HK-2 (cell line): Measurements from ENCODE around the gene NPC1L1.
"Not testable (repeated sequence)": the region's sequence is repeated elsewhere in the genome, so short reads cannot be mapped to it uniquely, and the experiment has no call there.

Experiments
- DNase-seq: peaks from one replicate; pipeline ENCODE4 v3.0.0-alpha.2; 2018; ENCODE audit not compliant: unreplicated experiment

Gene NPC1L1

DNA sequence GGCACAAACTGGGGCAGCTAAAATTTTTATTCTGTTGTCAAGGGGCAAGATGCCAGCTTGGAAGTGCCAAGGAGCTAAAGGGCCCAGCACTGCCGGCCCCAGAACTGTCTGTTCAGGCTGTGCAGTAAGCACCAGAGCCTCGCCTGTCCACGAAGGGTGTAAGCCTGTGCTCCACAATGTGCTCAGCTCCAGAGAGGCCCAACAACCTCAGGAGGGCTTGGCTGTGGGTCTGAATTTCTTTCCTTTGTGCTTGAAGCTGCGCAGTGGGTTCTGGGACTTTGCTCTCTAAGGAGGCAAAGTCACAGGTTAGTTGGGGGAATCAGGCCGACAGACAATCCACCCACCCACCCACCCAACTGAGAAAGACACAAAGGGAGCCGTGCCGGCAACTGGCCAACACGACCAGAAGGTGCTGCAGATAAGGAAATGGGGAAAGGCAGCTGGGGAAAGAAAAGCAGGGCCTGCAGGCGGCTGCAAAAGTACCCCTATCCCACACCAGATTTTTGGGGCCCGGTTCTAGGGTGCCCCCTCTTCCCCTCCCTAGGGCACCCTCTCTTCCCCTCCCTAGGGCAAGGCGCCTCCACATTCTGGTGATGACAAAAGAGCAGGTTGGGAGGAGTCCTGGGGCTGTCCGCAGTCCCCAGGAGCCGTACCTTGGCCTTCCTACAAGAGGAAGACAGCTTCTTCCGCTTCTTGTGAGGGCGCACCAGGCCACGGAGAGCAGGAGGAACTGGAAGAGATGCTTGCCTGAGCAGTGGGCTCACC, 24.8 kb upstream of the NPC1L1 start:
- DNase-seq: no peak

- peak; percentile 63 for DNase-seq
These were observed 24.1 kb upstream of the NPC1L1 start for GRCh38 chr7:44565097-44565794.

DNA sequence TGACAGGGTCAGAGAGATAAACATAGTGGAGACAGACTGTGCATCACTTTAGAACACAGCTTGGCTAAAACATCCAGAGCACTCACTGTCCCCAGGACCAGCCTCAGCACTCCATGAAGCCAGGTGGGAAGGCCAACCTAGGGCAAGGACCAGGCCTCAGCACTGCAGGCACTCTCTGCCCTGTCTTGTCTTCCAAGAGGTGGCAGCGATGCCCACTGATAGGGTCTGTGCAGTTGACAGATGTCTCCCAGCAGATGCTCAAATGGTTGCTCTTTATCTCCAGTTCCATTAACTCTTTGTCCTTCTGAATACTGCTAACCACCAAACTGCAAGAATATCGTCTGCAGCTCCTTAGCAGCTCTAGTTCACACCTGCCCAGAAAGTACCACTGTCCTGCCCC, 23.5 kb upstream of the NPC1L1 start:
- no peak for DNase-seq

DNA sequence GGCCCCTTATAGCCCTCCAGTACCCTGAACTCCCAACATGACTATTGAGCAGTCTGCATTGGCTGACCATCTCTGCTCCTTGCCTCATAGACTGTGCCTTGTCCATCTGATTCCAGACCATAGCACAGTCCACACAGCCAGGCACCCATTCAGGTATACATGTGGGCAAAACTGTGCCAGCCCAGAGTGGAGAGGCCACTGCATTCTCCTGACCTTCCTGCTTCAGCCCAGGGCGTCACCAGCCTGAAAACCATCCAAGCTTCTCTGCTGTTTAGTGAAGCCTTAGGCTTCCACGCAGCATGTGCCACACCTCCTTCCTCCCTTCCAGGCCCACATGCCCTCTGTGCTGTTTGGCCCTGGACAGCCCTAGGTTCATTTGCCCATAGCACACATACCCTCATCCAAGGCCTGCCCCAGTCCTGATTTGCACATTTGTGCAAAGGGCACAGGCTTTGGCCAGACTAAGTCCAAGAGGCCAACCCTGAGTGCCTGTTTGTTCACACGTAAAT, 22.1 kb upstream of the NPC1L1 start:
- no peak for DNase-seq

- DNase-seq: not testable (repeated sequence)
These were observed 21.5 kb upstream of the NPC1L1 start for GRCh38 chr7:44562622-44562962.

GRCh38 chr7:44561962-44562621, 21.0 kb upstream of the NPC1L1 start:
- DNase-seq: peak; percentile 44

- no peak for DNase-seq
These were observed 20.4 kb upstream of the NPC1L1 start for GRCh38 chr7:44561481-44561880.

- DNase-seq: no peak
These were observed 18.4 kb upstream of the NPC1L1 start for GRCh38 chr7:44559485-44559884.

DNA sequence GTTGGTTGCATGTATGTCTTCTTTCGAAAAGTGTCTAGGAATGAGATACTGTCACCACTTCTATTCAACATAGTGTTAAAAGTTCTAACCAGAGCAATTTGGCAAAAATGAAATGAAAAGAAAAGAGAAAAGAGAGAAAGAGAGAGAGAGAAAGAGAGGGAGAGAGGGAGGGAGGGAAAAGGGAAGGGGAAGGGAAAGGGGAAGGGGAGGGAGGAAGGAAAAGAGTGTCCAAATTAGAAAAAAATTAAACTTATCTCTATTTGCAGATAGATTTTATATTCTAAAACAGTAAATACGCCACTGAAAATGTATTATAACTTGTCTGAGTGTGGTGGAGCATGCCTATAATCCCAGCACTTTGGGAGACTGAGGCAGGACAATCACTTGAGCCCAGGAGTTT, 16.4 kb upstream of the NPC1L1 start:
- DNase-seq: no peak

GRCh38 chr7:44555350-44555749, 14.2 kb upstream of the NPC1L1 start:
- DNase-seq: no peak

DNA sequence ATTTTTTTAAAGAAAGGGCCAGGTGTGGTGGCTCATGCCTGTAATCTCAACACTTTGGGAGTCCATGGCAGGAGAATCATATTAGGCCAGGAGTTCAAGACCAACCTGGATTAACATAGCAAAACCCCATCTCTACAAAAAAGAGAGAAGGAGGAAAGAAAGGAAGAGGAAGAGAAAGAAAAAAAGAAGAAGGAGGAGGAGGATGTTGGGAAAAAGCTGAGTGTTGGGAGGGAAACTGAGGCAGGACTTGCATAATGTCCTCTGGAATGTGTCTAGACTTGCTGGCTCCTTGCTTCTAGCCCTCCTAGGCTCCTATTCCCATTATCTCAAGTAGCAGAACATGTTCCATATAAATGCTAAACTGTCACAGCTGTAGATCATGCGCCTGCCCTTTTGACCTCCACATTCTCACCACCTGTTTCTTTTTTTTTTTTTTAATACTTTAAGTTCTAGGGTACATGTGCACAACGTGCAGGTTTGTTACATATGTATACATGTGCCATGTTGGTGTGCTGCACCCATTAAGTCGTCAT, 11.4 kb upstream of the NPC1L1 start:
- DNase-seq: not testable (repeated sequence)

DNA sequence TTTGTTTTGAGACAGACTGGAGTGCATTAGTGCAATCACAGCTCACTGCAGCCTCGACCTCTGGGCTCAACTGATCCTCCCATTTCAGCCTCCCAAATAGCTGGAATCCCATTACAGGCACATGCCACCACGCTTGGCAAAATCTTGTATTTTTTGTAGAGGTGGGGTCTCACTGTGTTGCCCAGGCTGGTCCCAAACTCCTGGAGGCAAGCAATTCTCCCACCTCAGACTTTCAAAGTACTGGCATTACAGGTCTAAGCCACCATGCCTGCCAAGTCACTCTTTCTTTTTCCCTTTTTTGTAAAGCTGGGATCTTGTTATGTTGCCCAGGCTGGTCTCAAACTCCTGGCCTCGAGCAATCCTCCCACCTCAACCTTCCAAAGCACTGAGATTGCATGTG, 8.3 kb upstream of the NPC1L1 start:
- no peak for DNase-seq

DNA sequence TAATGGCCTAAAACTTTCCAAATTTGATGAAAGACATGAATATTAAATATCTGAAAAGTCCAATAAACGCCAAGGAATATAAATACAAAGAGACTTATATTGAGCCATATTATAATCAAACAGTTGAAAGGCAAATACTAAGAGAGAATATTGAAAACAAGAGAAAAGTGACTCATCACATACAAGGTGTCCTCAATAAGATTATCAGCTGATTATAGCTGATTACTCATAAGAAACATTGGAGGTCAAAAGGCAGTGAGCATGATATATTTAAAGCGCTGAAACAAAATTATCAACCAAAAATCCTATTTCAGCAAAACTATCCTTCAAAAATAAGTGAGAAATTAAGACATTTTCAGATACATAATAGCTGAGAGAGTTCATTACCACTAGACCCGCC, 7.8 kb upstream of the NPC1L1 start:
- DNase-seq: no peak

DNA sequence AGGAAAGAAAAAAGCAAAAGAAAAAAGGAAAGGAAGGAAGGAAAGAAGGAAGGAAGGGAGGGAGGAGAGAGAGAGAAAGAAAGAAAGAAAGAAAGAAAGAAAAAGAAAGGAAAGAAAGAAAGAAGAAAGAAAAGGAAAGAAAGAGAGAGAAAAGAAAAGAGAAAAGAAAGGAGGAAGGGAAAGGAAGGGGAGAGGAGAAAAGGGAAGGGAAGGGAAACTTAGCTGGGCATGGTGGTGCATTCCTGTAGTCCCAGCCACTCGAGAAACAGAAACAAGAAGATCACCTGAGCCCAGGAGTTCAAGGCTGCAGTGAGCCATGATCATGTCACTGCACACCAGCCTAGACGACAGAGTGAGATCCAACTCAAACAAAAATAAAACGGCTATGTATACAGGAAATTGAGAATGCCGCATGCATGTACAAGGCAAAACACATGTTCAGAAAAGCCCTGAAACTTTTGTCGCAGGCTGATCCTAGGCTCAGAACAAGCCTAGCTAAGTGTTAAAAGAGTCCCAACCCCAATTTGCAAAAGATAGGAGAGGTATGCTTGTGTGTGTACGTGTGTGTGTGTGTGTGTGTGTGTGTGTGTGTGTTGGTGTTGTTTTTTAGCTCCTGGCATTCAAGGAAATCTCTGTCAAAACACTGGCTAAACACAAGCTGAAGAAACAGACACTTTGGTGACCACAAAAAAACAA, 6.6 kb upstream of the NPC1L1 start:
- DNase-seq: no peak

- no peak for DNase-seq
These were observed 913 bp upstream of the NPC1L1 start for GRCh38 chr7:44541876-44542610.

DNA sequence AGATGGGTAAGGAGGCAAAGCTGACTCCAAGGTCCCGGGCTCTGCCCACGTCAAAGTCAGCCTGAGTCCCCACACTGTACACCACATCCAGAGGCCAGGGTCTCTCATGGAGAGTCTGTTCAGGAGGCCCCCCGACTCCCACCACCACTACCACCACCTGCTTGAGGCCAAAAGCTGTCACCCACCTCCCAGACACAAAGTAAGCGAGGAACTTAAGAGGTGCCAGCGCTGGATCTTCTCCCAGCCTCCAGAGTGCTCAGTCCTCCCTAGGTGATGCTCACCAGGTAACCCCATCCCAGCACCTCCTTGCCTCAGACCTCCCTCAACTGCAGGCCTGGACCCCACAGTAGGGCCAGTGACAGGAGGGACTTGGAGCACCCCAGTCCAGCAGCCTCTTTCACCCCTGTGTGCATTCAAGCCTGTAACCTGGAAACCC, 520 bp downstream of the NPC1L1 start:
- no peak for DNase-seq

DNA sequence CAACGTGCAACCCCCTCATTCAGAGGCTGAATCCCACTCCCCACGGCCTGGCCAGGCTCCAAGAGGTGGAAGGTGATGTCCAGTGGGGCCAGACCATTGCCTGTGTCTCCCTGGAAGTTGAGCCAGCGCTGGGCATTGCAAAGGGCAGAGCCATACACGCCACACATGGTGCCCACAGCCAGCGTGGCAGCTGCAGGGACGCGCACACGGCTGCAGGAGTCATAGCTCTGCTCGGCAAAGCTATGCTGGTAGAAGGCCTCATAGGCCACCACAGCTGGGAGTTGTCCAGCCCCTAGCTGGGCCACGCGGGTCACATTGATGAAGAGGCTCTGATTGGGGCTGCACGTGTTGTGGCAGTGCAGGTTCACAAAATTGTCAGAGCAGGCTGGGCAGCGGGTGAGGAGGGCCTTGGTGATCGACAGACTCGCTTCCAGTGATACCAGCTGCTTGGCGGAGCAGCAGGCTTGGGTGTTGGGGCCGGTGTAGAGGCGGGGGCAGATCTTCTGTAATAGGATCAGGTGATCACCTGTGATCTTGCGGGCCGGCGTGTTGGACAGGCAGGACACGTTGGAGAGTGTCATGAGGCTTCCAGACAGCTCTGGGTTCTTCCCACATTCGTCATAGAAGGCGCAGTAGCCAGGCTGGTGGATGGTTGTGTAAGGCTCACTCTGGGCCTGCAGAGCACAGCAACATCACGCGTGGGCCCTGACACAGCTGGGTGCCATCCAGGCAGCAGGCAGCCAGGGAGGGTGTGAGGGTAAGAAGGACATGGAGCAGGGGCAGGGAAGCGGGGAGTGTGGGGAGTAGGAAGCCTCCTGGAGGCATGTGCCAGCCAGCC, 1.2 kb downstream of the NPC1L1 start:
- no peak for DNase-seq

DNA sequence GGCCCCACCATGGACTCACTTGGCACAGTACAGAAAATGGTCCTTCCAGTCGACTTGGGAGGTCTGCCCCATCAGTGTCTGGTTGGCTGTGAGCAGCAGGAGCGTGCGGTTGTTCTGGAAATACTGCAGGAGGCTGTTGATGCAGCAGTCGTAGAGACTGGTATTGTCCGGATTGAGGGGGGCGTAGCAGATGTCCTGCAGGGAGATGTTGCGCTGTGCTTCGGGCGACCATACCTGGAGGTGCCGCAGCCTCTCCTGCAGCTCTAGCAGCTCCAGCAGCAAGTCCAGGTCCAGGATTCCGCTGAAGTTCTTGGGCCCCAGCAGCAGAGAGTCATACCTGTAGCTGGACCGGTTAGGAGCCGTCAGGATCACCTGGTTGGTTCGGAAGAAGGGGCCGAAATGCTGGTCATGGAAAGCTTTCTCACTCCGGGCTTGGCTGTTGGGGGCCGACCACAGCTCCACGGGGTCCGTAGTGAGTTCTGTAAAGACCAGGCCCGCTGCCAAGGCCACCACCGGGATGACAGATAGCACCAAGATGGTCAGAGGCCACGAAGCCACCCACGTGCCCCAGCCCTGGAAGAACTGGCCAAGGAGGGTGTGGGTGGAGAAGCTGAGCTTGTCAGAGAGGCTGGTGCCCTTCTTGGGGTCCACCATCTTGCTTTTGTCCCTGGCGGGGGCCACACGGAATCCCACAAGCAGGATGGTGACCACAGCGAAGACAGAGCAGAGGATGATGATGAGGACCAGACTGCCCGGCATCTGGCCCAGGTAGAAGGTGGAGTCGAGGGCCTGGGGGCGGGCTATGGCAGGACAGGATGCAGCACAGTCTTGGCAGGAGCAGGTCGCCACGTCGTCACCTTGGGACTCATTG, 2.1 kb downstream of the NPC1L1 start:
- no peak for DNase-seq

GRCh38 chr7:44538093-44538797, 2.9 kb downstream of the NPC1L1 start:
- no peak for DNase-seq
